Coronary artery (tissue), 2 donors: ENCODE measurements around the gene MVK.

Source experiments
- DNase-seq: peaks from one replicate; pipeline ENCODE4 v3.0.0-alpha.2; 2017; ENCODE audit warnings: low spot score
- H3K27ac ChIP-seq, 2 donors: fragments of 200-600 bp; sonication (generic); one replicate each; pipeline ENCODE4 v1.5.1; 2016 to 2019
- H3K4me3 ChIP-seq: fragments of 200-600 bp; sonication (generic); 2 replicates; pipeline ENCODE4 v1.5.1; 2016; ENCODE audit warnings: mild to moderate bottlenecking, moderate library complexity
- CTCF ChIP-seq: fragments of 200-600 bp; sonication (generic); IDR thresholded peaks from one replicate; pipeline ENCODE4 v1.5.1; 2019; ENCODE audit warnings: antibody characterized with exemption

Gene MVK

GRCh38 chr12:109538191-109538863 is 35.3 kb upstream of the MVK start:
- no peak overlapping the region for H3K27ac ChIP-seq
- no peak for DNase-seq
- no peak overlapping the region for H3K4me3 ChIP-seq
- no peak for TF ChIP-seq CTCF

GRCh38 chr12:109539508-109539907 is 34.1 kb upstream of the MVK start:
- no peak overlapping the region for H3K4me3 ChIP-seq
- H3K27ac ChIP-seq, result no peak overlapping the region
- DNase-seq, result no peak
- TF ChIP-seq CTCF, result no peak

- H3K4me3 ChIP-seq, result no peak overlapping the region
- no peak for DNase-seq
- no peak overlapping the region for H3K27ac ChIP-seq
- TF ChIP-seq CTCF, result no peak
These were observed 32.8 kb upstream of the MVK start for GRCh38 chr12:109540526-109541412.

- H3K27ac ChIP-seq, result no peak overlapping the region
- no peak for TF ChIP-seq CTCF
- DNase-seq, result no peak
These were observed 32.2 kb upstream of the MVK start for GRCh38 chr12:109541413-109541726.

GRCh38 chr12:109542014-109542413 is 31.6 kb upstream of the MVK start:
- Histone ChIP-seq H3K27ac (no peak overlapping the region), H3K4me3 (no peak overlapping the region)
- DNase-seq, result no peak
- no peak for TF ChIP-seq CTCF

More at GRCh38 chr12:109541413-109541726, 32.2 kb upstream of the MVK start:
- no peak overlapping the region for H3K4me3 ChIP-seq

GRCh38 chr12:109542876-109543275 is 30.7 kb upstream of the MVK start:
- H3K4me3 ChIP-seq, result no peak overlapping the region
- no peak for DNase-seq
- no peak for TF ChIP-seq CTCF
- H3K27ac ChIP-seq, result no peak overlapping the region
